Measurements from ENCODE around the gene RNH1.

The RNH1 gene

GRCh38 chr11:548700-549603, 41.9 kb upstream of the RNH1 start:
- Histone ChIP-seq H3K27me3 (no peaks in the 10 kb centered on the region), H3K9me3 (no peaks in the 10 kb centered on the region), H3K4me1 (no peaks in the 10 kb centered on the region), H3K36me3 (no peaks in the 10 kb centered on the region), H3K4me3 (ENCODE audit: low read depth, low read length) (no peak overlapping the region)
- no peak for TF ChIP-seq CTCF (IDR thresholded peaks at IDR 0.05; ENCODE audit: low read depth, low read length)
- no peak for DNase-seq

GRCh38 chr11:545171-545570, 38.1 kb upstream of the RNH1 start:
- TF ChIP-seq CTCF (IDR thresholded peaks at IDR 0.05; ENCODE audit: low read depth, low read length), result no peak
- no peaks in the 10 kb centered on the region for H3K9me3 ChIP-seq

GRCh38 chr11:544817-545166, 37.8 kb upstream of the RNH1 start:
- Histone ChIP-seq H3K9me3 (no peaks in the 10 kb centered on the region), H3K27me3 (no peaks in the 10 kb centered on the region), H3K4me3 (ENCODE audit: low read depth, low read length) (no peak overlapping the region), H3K4me1 (no peaks in the 10 kb centered on the region), H3K36me3 (no peaks in the 10 kb centered on the region)
- DNase-seq, result no peak
- TF ChIP-seq CTCF (IDR thresholded peaks at IDR 0.05; ENCODE audit: low read depth, low read length), result no peak

More at GRCh38 chr11:545171-545570, 38.1 kb upstream of the RNH1 start:
- no peaks in the 10 kb centered on the region for H3K4me1 ChIP-seq
- H3K4me3 ChIP-seq (ENCODE audit: low read depth, low read length), result no peak overlapping the region
- DNase-seq, result no peak
- no peaks in the 10 kb centered on the region for H3K36me3 ChIP-seq
- no peaks in the 10 kb centered on the region for H3K27me3 ChIP-seq

- no peaks in the 10 kb centered on the region for H3K9me3 ChIP-seq
- H3K4me1 ChIP-seq, result no peaks in the 10 kb centered on the region
- H3K27me3 ChIP-seq, result no peaks in the 10 kb centered on the region
- no peak for DNase-seq
- no peak overlapping the region for H3K4me3 ChIP-seq (ENCODE audit: low read depth, low read length)
- no peaks in the 10 kb centered on the region for H3K36me3 ChIP-seq
- no peak for TF ChIP-seq CTCF (IDR thresholded peaks at IDR 0.05; ENCODE audit: low read depth, low read length)
Measured at GRCh38 chr11:541433-541885, 34.4 kb upstream of the RNH1 start.

- no peaks in the 10 kb centered on the region for H3K27me3 ChIP-seq
- no peaks in the 10 kb centered on the region for H3K4me1 ChIP-seq
- no peaks in the 10 kb centered on the region for H3K36me3 ChIP-seq
Measured at GRCh38 chr11:540583-541432, 33.8 kb upstream of the RNH1 start.

More at GRCh38 chr11:540583-541432, 33.8 kb upstream of the RNH1 start:
- no peaks in the 10 kb centered on the region for H3K9me3 ChIP-seq
- H3K4me3 ChIP-seq (ENCODE audit: low read depth, low read length), result no peak overlapping the region
- TF ChIP-seq CTCF (IDR thresholded peaks at IDR 0.05; ENCODE audit: low read depth, low read length), result no peak
- no peak for DNase-seq
